IPS DF 6.9 (cell line): ENCODE data around the gene TNPO1.

ENCODE experiments used
- DNase-seq: peaks from one replicate; pipeline ENCODE4 v3.0.0-alpha.2; 2013; ENCODE audit warnings: low read depth, low spot score
- H3K27ac ChIP-seq: one replicate; pipeline ENCODE4 v1.5.1; 2013; ENCODE audit warnings: low read length, control low read depth
- H3K27me3 ChIP-seq: 2 replicates; pipeline ENCODE4 v1.6.1; 2013; ENCODE audit warnings: mild to moderate bottlenecking, low read length; ENCODE audit not compliant: control insufficient read depth, insufficient read depth
- H3K36me3 ChIP-seq: 2 replicates; pipeline ENCODE4 v1.6.1; 2013; ENCODE audit warnings: low read length; ENCODE audit not compliant: control insufficient read depth, insufficient read depth
- H3K4me1 ChIP-seq: 2 replicates; pipeline ENCODE4 v1.6.1; 2013; ENCODE audit warnings: low read length; ENCODE audit not compliant: control insufficient read depth, insufficient read depth
- H3K4me3 ChIP-seq: 2 replicates; pipeline ENCODE4 v1.5.1; 2013; ENCODE audit warnings: mild to moderate bottlenecking, low read length
- H3K9me3 ChIP-seq: 2 replicates; pipeline ENCODE4 v1.6.1; 2013; ENCODE audit warnings: low read length, inconsistent platforms; ENCODE audit not compliant: control insufficient read depth, insufficient read depth
- WGBS: extraction: QIAGEN DNeasy Blood & Tissue Kit; methylation state at CpG from one replicate; pipeline ENCODE4 v1.1.7; 2013; ENCODE audit warnings: mixed read lengths, missing lambda C conversion rate; ENCODE audit not compliant: insufficient read length, insufficient coverage; 5-methylcytosine and 5-hydroxymethylcytosine counted together

Gene TNPO1

DNA sequence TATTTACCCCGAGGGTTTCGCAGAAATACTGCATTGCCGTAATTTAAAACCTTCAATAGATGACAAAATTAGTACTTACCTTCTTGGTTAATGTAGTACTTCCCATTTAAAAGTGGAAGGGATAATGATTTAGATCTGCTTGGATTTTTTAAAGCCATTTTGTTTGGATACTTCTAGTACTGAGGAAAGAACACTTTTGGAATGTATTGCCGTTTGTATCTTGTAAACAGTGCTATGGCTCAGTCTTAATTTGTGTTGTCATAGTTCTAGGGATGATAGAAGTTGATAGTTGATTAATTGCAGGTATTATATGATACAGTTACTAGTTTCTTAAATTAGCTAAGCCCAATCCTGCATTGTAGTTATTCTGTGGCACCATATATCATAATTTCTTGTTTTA, 33.1 kb downstream of the TNPO1 start:
- Histone ChIP-seq H3K27me3 (no peaks in the 10 kb centered on the region), H3K27ac (no peak overlapping the region), H3K4me1 (peaks cover 2% of the 10 kb centered on the region; the same call in 1 of the 2 replicates), H3K36me3 (peaks cover 3% of the 10 kb centered on the region; the same call in 1 of the 2 replicates), H3K4me3 (no peak overlapping the region; the same call in 1 of the 2 replicates), H3K9me3 (no peaks in the 10 kb centered on the region)
- DNase-seq, result no peak
- no CpG with 5 or more reads among the region's 4 CpGs for WGBS

DNA sequence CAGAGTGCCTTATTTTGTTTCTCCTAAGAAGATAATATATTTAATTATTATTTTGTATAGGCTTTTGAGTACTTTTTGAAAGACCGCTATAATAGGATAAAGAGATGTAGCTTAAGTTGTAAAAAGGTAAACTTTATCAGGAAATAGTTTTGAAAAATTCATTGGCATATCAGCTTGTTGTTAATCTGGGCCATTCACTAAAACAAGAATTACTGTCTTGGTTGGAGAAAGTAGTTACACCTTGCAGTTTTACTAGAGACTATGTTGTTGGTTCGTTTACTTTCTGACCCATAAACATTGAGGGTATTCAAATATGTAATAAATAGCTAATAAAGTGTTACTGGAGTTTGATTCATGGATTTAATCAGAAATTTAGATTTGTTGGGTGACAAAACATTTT, 33.7 kb downstream of the TNPO1 start:
- Histone ChIP-seq H3K4me3 (no peak overlapping the region), H3K27ac (no peak overlapping the region), H3K36me3 (peaks cover 3% of the 10 kb centered on the region; the same call in 1 of the 2 replicates), H3K27me3 (no peaks in the 10 kb centered on the region), H3K9me3 (no peaks in the 10 kb centered on the region), H3K4me1 (peaks cover 2% of the 10 kb centered on the region; the same call in 1 of the 2 replicates)
- WGBS, result no CpG with 5 or more reads among the region's 2 CpGs
- DNase-seq, result no peak

DNA sequence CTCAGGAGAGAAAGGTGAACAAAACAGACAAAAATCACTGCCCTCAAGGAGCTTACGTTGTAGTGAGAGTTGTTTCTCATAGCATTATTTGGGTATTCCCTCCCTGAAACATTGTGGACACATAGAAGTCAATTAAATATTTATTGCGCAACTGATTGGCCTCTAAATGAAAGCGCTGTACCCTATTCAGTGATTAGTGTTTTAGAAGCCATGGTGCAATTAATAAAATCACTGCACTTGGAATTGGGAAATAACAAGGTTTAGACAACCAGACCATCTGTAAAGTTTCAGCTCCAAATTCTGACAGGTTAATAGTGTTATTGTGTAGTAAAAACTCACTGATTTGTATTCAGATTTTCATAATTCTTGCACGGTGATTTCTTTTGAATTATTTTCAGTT, 35.9 kb downstream of the TNPO1 start:
- H3K4me1 ChIP-seq, result peaks cover 2% of the 10 kb centered on the region; the same call in 1 of the 2 replicates
- H3K9me3 ChIP-seq, result no peaks in the 10 kb centered on the region
- no peak overlapping the region for H3K27ac ChIP-seq
- WGBS, result 100% methylated on average over 1 of the region's 4 CpGs
- no peaks in the 10 kb centered on the region for H3K27me3 ChIP-seq
- no peak for DNase-seq
- H3K36me3 ChIP-seq, result peaks cover 10% of the 10 kb centered on the region; the same call in 1 of the 2 replicates
- no peak overlapping the region for H3K4me3 ChIP-seq

DNA sequence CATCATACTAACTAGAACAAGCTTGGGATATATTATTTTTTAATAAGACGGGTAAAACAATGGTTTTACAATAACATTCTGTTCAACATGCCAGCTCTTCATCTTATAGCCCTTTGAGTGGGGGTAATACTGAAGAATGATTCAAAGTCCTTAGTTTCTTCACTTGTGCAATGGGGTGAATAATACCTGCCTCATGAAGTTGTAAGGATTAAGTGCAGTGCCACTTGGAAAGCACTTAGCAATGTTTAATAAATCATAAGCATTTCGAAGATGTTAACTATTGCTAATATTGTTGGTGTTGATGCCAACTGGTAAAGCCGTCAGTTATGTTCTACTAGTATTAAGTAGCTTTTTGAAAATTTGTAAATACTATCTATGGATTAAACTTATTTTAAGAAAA, 38.0 kb downstream of the TNPO1 start:
- Histone ChIP-seq H3K36me3 (peaks cover 12% of the 10 kb centered on the region; the same call in 1 of the 2 replicates), H3K9me3 (no peaks in the 10 kb centered on the region), H3K27me3 (no peaks in the 10 kb centered on the region), H3K4me3 (no peak overlapping the region), H3K4me1 (peaks cover 2% of the 10 kb centered on the region; the same call in 1 of the 2 replicates), H3K27ac (no peak overlapping the region)
- no peak for DNase-seq
- no CpG with 5 or more reads among the region's 3 CpGs for WGBS

DNA sequence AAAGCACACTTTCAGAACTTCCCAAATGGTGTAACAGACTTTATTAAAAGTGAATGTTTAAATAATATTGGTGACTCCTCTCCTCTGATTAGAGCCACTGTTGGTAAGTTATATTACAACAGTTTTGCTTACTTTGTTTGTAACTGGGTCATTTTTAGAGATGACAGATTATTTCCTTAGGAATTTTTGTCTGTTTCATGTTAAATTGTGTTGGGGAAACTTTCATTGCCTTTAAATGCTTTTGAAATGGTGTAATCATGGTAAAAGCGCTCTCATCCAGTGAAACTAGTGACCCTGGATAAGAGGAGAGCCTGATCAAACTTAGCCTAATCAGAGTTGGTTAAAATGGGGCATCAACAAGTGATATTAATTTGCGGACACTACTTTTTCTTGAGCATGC, 39.4 kb downstream of the TNPO1 start:
- no peak overlapping the region for H3K4me3 ChIP-seq
- no peak overlapping the region for H3K27ac ChIP-seq
- H3K4me1 ChIP-seq, result peaks cover 2% of the 10 kb centered on the region; the same call in 1 of the 2 replicates

DNA sequence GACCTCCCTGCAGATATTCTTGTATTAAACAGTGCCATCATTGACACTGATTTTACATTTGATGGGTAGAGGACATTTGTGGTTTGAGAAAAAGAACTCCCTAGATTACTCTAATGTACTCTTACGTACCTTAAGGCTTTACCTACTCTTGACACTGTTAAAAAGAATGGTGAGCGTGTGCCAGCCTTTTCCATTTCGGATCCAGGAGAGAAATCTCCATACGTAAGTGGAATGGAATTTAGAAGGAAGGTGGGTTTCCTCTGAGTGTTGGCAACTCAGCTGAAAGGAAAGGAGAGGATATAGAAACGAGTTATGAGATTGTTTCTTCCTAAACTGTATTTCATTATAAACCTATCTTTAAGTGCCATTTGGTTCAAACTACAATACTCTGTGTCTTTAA, 40.9 kb downstream of the TNPO1 start:
- Histone ChIP-seq H3K4me1 (peaks cover 2% of the 10 kb centered on the region; the same call in 1 of the 2 replicates), H3K36me3 (peaks cover 14% of the 10 kb centered on the region; the same call in 1 of the 2 replicates)
- WGBS, result no CpG with 5 or more reads among the region's 5 CpGs

More for the DNA sequence above, 39.4 kb downstream of the TNPO1 start:
- DNase-seq, result no peak
- Histone ChIP-seq H3K36me3 (peaks cover 12% of the 10 kb centered on the region; the same call in 1 of the 2 replicates), H3K27me3 (no peaks in the 10 kb centered on the region), H3K9me3 (no peaks in the 10 kb centered on the region)
- WGBS, result no CpG with 5 or more reads among the region's 2 CpGs

DNA sequence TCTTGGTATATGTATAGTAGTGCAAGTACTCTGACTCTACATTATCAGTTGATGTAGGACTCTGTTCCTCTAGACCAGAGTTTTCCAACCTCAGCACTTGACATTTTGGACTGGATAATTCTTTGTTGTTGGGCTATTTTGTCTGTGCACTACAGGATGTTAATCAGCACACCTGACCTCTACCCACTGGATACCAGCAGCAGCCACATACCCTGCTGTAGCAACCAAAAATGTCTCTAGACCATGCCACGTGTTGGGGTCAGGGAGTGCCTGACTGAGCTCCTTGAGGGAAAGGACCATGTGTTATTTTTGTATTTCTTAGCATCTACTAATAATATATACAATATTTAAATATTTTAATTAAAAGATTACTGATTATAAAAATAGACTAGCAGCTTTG, 42.7 kb downstream of the TNPO1 start:
- H3K4me1 ChIP-seq, result no peaks in the 10 kb centered on the region
- H3K4me3 ChIP-seq, result no peak overlapping the region
- no peak overlapping the region for H3K27ac ChIP-seq
- no peak for DNase-seq
- peaks cover 11% of the 10 kb centered on the region; the same call in 1 of the 2 replicates for H3K36me3 ChIP-seq
- WGBS, result no CpG with 5 or more reads among the region's 1 CpG
- no peaks in the 10 kb centered on the region for H3K27me3 ChIP-seq
- H3K9me3 ChIP-seq, result no peaks in the 10 kb centered on the region

More for the DNA sequence above, 40.9 kb downstream of the TNPO1 start:
- no peaks in the 10 kb centered on the region for H3K9me3 ChIP-seq
- no peak overlapping the region for H3K4me3 ChIP-seq
- no peak overlapping the region for H3K27ac ChIP-seq
- DNase-seq, result no peak
- no peaks in the 10 kb centered on the region for H3K27me3 ChIP-seq

DNA sequence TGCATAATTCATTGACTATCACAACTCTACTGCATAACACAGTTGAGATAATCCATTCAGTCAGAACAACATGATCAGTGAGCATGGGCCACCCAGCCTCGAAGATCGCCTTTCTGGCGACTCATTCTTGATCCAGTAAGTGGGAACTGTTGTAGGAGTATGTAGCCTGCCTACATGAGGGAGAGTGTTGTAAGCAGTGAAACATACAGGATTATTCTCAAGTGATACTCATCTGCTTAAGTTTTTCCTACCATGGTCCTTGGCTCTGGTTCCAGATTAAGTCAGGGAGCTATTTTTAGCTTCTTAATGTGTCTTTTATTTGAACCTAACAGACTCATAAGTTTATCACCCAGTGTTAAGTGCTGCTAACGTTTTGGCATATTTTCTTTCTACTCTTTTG, 44.0 kb downstream of the TNPO1 start:
- no CpG with 5 or more reads among the region's 4 CpGs for WGBS
- Histone ChIP-seq H3K4me1 (no peaks in the 10 kb centered on the region), H3K9me3 (no peaks in the 10 kb centered on the region), H3K36me3 (peaks cover 11% of the 10 kb centered on the region; the same call in 1 of the 2 replicates), H3K4me3 (no peak overlapping the region), H3K27me3 (no peaks in the 10 kb centered on the region), H3K27ac (no peak overlapping the region)
- no peak for DNase-seq

DNA sequence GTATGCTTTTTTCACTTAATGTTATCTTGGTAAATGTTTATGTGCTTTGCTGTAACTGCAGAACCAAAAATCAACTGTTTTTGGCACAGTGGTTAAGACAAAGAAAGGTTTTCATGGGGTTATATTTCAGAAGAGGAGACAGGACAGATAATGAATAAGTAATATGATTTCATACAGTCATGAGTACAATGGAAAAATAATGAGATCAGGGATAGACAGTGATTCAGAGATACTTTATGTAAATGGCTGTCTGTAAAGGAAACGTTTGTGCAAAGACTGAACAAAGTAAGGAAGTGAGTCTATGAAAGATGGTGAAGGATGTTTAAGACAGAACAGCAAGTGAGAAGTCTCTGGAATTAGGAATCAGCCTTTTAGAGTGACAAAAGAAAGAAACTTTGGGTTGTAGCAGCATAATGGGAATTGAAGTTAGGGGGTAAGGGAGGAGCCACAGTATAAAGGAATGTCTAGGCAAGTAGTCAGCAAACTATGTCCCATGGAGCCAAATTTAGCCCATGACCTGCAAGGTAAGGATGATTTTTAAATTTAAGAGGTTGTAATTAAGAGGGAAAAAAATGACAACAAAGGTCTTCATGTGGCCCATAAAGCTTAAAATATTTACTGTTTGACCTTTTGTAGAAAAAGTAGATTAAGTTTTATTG, 55.0 kb downstream of the TNPO1 start:
- no peaks in the 10 kb centered on the region for H3K27me3 ChIP-seq
- H3K36me3 ChIP-seq, result no peaks in the 10 kb centered on the region; the same call in 1 of the 2 replicates
- H3K9me3 ChIP-seq, result no peaks in the 10 kb centered on the region
- H3K4me3 ChIP-seq, result no peak overlapping the region
- H3K4me1 ChIP-seq, result no peaks in the 10 kb centered on the region
- no CpG with 5 or more reads among the region's 1 CpG for WGBS
- no peak overlapping the region for H3K27ac ChIP-seq
- no peak for DNase-seq

DNA sequence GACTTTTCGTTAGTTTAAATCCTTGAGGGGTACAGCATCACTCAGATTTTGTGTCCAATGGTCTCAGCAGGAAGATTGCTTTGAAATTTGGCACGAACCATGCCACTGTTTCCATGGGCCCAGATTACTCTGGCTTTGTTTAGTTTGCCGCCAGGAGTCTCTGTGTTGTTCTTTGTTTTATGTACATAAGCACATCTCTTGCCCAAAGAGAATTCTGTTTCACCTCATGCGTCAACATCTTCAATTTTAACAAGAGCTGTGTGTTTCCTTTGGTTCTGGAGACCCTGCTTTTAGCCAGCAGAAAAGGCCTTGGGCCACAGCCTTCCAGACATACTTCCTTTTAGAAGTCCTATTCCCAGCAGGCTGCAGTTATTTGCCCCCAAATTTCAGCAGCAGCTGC, 62.4 kb downstream of the TNPO1 start:
- Histone ChIP-seq H3K4me1 (no peaks in the 10 kb centered on the region), H3K27me3 (no peaks in the 10 kb centered on the region), H3K4me3 (no peak overlapping the region), H3K36me3 (peaks cover 2% of the 10 kb centered on the region; the same call in 1 of the 2 replicates), H3K9me3 (no peaks in the 10 kb centered on the region), H3K27ac (no peak overlapping the region)
- no CpG with 5 or more reads among the region's 4 CpGs for WGBS
- DNase-seq, result no peak

DNA sequence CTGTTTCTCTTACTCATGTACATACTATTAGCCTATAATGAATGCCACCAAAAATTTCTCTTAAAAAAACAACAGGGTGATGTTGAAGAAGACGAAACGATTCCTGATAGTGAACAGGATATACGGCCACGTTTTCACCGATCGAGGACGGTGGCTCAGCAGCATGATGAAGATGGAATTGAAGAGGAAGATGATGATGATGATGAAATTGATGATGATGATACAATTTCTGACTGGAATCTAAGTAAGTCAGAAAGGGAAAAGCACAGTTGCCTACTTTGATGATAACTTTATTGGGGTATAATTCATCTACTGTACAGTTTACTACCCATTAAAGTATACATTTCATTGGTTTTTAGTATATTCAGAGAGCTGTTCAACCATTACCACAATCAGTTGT, 66.5 kb downstream of the TNPO1 start:
- no peaks in the 10 kb centered on the region for H3K4me1 ChIP-seq
- H3K9me3 ChIP-seq, result no peaks in the 10 kb centered on the region
- H3K27me3 ChIP-seq, result no peaks in the 10 kb centered on the region
- no CpG with 5 or more reads among the region's 7 CpGs for WGBS
- no peak overlapping the region for H3K27ac ChIP-seq
- H3K36me3 ChIP-seq, result peaks cover 11% of the 10 kb centered on the region; the same call in 1 of the 2 replicates
- H3K4me3 ChIP-seq, result no peak overlapping the region
- no peak for DNase-seq
